Inflammatory macrophage treated with lipopolysaccharide for 4 hours (primary cell): Measurements from ENCODE around the gene CTCF.
A peak's percentile ranks its signal among the peaks of the same experiment; 100 is the strongest.

Experiments
- DNase-seq: peaks from one replicate; pipeline ENCODE4 v3.0.0-alpha.2; 2020

Gene CTCF

DNA sequence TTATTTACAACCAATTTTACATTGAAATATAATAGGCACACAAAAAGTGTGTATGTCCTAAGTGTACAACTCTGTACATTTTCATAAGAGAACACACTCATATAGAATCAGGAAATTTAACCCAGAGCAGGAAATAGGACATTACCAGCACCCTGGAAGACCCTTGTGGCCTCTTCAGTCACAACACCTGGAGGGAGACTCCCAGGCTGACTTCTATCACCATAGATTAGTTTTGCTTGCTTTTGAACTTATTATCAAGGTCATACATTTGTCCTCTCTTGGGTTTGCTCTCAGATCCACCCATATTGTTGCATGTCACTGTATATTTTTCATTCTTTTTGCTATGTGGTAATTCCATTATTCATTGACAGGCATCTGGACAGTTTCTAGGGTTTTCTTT is 27.9 kb upstream of the CTCF start:
- no peak for DNase-seq

DNA sequence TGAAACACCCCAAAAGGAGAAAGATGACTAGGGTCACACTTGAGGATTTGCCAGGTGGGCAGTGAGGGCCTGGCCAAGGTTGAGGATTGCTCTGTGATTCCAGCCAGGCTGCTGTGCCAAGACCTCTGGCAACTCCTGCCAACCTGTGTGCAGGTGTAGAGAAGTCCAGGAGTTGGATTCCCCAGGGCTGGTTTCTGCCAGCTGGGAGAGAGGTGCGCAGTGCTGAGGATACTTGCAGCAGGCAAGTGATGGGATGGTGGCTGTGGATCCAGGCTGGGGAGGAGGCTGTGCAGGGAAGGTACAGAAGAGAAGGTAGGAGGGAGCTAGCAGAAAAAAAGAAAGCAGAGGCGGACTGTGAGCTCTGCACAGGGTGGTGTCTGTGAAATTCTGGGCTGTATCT is 27.1 kb upstream of the CTCF start:
- no peak for DNase-seq

DNA sequence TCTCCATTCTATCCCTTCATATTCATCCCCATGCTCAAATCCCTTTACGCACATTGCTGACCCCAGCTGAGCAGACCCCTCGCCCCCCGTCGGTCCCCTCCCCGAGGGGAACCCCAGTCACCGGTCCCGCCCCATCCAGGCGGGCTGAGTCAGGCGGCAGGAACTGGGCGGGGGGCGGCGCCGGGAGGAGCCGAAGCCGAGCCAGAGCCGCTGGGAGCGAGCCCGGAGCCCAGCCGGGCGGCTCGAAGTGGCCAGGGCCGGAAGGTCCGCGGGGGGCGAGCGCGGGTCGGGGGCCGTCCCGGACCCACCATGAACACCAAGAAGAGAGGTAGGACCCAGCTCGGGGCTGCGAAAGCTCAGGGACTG is 25.1 kb upstream of the CTCF start:
- peak; percentile 29 for DNase-seq

DNA sequence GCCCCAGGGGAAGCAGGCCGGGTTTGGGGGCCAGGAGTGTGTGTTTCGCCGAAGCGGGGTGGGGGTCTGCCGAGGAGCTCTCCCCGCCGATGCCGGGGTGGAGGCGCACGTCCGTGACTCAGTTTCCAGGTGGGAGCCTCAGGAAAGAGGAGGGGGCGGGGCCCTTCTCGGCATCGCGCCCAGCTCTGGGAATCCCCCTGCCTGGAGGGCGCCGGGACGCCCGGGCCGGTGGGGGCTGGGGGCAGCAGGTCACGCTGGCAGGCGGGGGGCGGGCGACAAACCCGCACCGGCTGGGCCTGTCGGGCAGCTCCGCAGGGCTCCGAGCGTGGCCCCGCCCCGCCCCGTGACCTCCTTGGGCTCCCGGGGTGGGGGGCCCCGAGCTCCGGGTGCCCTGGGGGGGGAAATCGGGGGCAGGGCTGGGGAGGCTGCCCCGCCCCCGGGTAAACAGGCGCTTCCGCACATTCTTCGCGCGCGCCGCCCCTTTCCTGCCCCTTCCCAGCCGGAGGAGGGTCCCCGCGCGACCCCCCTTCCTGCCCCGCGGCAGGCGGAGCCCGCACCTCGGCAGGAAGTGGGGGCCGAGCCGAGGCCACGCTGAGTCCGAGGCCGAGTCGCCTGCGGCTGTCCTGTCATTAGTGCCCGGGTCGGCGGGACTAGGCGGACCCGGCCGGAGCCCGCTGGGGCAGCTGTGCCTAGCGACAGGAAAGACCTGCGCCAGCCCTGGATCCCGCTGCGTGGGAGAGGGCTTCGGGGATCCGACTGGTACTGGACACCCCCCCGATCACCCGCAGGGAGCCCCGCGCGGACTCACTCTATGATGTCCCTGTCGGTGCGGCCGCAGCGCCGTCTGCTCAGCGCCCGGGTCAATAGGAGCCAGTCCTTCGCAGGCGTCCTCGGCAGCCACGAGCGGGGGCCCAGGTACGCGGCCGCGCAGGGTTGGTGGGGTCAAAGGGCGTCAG is 24.4 kb upstream of the CTCF start:
- DNase-seq, result no peak

DNA sequence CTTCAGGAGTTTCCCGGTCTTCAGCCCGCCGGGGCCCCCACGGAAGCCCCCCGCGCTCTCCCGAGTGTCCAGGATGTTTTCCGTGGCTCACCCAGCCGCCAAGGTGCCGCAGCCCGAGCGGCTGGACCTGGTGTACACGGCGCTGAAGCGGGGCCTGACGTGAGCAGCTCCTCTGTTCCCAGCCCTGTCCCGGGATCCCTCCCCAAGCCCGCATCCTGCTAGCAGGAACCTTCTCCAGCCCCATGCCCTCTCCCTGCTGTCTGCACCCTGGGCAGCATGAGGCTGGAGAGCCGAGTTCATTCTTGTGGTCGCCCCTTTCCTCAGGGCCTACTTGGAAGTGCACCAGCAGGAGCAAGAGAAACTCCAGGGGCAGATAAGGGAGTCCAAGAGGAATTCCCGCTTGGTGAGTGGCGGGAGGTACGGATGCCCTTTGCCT is 23.6 kb upstream of the CTCF start:
- no peak for DNase-seq

DNA sequence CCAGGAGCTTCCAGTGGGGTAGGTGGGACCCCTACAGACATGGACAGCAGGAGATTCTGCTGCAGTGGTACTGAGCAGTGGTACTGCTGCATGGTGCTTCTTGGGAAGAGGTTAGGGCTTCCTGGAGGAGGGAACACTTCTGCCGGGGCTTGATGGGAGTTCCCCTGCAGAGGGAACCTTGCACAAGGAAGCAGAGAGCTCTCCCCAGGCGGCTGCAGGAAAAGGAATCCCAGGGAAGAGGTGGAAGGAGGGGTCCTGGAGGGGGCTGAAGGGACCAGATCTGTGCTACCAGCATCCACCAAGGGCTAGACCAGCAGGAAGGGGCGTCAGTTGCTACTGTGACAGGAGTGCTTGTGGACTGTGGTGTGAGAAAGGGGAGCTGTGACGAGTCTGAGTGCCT is 23.1 kb upstream of the CTCF start:
- DNase-seq, result no peak

DNA sequence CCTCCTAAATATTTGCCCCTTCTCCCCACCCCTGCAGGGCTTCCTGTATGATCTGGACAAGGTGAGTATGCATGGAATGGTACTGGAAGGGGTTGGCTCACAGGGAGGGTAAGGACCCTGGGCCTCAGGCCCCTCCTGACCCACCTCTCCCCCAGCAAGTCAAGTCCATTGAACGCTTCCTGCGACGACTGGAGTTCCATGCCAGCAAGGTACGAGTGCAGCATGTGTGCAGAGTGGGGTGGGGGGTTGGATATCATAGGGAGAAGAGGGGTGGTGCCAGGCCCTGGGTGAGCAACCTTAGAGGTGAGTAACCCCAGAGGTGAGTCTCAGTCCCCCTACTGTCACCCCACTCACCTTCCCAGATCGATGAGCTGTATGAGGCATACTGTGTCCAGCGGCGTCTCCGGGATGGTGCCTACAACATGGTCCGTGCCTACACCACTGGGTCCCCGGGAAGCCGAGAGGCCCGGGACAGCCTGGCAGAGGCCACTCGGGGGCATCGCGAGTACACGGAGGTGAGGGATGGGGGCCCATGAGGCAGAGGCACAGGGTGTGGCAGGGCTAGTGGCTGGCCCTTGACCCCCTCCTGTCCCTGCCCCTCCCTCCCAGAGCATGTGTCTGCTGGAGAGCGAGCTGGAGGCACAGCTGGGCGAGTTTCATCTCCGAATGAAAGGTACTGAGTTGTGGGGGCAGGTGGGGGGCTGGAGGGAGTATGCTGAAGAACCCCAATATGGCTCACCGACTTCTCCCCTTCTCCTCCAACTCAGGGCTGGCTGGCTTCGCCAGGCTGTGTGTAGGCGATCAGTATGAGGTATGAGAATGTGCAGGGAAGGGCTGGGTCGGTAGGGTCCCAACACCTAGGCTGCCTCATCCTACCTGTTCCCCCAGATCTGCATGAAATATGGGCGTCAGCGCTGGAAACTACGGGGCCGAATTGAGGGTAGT is 22.4 kb upstream of the CTCF start:
- no peak for DNase-seq

DNA sequence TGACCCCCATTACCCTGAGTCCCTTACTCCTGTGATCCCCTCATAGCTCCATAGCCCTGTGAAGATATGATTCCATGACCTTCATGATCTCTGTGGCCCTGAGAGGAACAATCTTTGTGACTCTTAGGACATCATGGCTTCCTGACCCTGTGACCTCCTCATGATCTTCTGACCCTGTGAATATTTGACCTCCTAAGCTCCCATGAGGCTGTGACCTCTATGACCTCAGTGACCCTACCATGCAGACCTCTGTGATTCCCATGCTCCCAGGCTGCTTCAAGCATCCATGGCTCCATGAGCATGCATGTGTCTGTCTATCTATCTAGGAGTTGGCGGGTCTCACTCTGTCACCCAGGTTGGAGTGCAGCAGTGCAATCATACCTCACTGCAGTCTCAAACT is 21.6 kb upstream of the CTCF start:
- no peak for DNase-seq

DNA sequence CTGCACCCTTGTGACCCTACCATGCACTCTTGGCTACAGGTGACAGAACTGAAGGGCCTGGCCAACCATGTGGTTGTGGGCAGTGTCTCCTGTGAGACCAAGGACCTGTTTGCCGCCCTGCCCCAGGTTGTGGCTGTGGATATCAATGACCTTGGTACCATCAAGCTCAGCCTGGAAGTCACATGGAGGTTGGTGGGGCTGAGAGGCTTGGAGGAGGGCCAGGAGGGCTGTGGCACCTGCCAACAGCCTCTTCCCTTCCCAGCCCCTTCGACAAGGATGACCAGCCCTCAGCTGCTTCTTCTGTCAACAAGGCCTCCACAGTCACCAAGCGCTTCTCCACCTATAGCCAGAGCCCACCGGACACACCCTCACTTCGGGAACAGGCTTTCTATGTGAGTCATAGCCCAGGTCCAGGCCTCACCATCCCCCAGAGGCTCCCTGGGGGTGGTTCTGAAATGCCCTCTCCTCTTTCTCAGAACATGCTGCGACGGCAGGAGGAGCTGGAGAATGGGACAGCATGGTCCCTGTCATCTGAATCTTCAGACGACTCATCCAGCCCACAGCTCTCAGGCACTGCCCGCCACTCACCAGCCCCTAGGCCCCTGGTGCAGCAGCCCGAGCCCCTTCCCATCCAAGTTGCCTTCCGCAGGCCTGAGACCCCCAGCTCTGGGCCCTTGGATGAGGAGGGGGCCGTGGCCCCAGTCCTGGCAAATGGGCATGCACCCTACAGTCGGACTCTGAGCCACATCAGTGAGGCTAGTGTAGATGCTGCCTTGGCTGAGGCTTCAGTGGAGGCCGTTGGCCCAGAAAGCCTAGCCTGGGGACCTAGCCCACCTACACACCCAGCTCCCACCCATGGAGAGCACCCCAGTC is 20.7 kb upstream of the CTCF start:
- DNase-seq, result no peak

DNA sequence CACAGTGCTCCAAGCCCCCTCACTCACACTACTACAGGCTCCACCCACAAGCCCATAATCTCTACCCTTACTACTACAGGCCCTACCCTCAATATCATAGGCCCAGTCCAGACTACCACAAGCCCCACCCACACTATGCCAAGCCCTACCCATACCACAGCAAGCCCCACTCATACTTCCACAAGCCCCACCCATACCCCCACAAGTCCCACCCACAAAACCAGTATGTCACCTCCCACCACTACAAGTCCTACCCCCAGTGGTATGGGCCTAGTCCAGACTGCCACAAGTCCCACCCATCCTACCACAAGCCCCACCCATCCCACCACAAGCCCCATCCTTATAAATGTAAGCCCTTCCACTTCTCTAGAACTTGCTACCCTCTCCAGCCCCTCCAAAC is 19.9 kb upstream of the CTCF start:
- peak; percentile 59 for DNase-seq

DNA sequence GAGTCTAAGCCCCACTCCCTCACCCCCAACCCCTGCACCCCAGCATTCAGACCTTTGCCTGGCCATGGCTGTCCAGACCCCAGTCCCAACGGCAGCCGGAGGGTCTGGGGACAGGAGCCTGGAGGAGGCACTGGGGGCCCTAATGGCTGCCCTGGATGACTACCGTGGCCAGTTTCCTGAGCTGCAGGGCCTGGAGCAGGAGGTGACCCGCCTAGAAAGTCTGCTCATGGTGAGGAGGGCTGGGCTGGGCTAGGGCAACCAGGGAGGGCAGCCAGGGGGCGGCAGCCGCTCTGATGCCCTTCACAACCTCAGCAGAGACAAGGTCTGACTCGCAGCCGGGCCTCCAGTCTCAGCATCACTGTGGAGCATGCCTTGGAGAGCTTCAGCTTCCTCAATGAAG is 19.3 kb upstream of the CTCF start:
- no peak for DNase-seq

DNA sequence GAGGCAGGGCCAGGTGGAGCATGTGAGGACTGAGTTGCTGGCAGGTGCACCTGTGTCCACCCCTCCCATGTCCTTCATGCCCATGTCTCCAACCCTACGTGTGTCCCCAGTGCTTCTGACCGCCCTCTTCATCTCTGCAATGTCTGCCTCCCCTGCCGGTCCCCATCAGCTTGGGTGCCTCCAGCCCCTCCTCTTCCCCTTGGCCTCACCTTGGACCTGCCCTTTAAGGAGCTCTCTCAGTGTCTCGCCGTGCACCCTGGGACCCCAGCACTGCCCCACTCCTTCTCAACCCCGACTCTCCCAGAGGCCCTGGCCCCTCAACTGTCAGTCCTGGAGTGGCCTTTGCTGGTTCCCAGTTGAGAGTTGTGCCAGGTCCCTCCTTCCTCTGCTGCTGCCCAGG is 18.7 kb upstream of the CTCF start:
- DNase-seq, result no peak

DNA sequence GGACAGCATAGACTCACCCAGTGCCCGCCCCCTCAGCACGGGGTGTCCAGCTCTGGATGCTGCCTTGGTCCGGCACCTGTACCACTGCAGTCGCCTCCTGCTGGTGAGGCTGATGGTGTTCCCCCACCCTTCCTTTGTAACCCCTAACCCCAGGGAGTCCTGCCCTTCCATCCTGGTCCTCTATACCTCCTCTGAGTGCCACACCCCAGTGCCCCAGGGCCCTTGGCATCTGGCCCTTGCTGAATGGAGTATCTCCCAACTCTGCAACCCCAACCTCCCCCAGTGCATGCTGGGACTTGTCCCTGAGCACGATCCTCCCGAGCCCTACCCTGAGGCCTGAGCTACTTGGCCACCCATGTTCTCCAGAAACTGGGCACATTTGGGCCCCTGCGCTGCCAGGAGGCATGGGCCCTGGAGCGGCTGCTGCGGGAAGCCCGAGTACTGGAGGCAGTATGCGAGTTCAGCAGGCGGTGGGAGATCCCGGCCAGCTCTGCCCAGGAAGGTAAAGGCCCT is 17.9 kb upstream of the CTCF start:
- DNase-seq, result no peak

DNA sequence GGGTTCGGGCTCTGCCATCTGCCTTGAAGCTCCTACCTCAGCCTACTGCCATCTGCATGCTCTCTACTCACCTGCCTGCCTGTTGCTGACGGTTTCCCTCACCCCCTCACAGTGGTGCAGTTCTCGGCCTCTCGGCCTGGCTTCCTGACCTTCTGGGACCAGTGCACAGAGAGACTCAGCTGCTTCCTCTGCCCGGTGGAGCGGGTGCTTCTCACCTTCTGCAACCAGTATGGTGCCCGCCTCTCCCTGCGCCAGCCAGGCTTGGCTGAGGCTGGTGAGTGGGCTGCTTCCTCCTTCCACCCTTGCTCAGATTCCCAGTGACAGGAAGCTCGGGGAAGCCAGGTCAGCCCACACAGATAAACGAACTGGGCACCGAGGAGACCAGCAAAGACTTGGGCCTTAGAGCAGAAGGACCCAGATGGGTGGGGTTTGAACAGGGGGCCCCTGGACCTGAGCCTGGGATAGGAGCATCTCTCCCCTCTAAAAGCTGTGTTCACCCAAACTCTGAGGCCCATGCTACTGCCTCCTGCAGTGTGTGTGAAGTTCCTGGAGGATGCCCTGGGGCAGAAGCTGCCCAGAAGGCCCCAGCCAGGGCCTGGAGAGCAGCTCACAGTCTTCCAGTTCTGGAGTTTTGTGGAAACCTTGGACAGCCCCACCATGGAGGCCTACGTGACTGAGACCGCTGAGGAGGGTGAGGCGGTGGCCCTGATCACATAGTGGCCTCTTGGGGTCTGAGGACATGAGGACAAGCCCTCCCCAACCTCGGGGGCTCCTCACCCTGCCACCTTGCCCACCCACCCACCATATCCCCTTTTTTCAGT is 17.3 kb upstream of the CTCF start:
- DNase-seq, result no peak

DNA sequence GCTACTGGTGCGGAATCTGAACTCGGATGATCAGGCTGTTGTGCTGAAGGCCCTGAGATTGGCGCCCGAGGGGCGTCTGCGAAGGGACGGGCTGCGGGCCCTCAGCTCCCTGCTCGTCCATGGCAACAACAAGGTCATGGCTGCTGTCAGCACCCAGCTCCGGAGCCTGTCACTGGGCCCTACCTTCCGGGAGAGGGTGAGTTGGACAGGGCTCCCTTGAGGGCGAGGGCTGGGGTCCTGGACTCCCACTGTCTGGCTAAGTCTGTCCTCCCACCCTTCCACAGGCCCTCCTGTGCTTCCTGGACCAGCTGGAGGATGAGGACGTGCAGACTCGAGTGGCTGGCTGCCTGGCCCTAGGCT is 16.7 kb upstream of the CTCF start:
- DNase-seq, result no peak

DNA sequence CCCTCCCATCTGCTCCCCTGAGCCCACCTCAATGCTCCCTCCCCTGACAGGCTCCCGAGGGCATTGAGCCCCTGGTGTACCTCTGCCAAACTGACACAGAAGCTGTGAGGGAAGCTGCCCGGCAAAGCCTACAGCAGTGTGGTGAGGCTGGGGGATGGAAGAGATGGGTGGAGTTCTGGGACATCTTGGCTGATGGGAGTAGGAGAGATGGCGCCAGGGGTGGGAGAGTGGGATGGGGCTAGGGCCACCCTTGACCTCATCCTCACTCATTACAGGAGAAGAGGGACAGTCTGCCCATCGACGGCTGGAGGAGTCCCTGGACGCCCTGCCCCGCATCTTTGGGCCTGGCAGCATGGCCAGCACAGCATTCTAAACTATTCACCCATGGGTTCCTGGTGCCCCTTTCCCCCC is 16.2 kb upstream of the CTCF start:
- DNase-seq, result no peak

DNA sequence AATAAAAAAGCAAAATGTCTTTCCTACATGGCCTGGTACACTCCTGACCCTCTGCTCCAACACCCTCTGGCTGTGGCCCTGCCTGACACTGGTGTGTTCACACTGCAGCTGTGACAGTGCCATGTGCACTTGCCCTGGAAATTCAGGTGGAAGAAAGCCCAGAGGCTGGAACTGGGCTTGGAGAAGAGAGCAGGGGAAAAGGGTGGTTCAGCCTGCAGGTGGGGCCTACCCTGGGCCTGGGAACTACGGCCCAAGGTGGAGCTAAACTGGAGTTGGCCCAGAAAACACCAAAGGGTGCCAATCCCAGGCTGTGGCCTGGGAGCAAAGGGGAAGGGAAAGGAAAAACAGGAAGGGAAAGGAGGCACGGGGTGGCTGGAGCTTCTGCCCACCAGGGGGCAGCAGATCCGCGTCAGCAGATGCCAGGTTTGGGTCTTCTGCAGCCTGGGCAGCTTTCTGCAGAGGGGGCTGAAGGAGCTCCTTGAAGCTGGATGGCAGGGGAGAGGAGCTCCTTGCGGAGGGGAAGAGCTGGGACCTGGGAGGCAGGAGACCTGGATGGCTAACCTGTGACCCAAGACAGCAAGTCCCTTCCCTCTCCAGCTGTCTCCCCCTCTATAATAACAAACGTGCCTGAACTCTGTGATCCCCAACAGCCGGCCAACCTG is 15.4 kb upstream of the CTCF start:
- DNase-seq, result peak; percentile 69

DNA sequence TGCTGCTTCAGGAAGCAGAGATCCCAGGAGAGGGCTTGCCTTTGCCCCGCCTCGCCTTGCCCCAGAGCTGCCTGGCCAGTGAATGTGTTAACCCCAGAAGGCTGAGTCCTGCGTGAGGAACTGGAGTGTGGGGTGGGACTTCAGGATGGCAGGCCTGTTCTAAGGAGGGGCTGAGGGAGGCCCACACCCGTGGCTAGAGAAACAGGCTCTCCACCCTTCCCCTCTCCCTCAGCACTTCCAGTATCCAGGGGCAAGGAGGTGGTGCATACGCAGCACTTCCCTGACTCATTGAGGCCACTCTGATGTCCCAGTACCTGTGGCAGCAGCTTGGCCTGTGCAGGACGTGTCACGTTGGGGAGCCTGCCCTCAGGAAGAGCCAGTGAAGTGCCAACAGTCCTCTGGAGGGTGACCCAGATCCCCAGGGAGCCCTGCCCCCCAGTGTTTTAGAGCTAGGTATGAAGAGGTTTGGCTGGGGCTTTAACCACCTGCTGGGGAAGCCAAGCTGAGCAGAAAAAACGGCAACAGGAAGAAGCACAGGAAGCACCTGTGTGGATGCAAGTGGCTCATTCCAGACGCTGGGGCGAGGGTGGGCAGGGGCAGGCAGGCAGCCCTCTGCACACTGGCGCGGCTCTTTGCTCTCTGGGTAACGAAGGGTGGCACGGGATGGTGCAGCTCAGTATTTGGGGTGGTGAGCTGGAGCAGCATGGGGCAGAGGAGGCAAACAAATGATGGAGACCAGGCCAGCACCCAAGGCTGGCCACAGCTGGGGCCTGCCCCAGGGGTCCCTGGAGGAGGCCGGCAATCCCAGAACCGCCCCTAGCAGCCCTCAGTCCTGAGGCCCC is 14.7 kb upstream of the CTCF start:
- no peak for DNase-seq

DNA sequence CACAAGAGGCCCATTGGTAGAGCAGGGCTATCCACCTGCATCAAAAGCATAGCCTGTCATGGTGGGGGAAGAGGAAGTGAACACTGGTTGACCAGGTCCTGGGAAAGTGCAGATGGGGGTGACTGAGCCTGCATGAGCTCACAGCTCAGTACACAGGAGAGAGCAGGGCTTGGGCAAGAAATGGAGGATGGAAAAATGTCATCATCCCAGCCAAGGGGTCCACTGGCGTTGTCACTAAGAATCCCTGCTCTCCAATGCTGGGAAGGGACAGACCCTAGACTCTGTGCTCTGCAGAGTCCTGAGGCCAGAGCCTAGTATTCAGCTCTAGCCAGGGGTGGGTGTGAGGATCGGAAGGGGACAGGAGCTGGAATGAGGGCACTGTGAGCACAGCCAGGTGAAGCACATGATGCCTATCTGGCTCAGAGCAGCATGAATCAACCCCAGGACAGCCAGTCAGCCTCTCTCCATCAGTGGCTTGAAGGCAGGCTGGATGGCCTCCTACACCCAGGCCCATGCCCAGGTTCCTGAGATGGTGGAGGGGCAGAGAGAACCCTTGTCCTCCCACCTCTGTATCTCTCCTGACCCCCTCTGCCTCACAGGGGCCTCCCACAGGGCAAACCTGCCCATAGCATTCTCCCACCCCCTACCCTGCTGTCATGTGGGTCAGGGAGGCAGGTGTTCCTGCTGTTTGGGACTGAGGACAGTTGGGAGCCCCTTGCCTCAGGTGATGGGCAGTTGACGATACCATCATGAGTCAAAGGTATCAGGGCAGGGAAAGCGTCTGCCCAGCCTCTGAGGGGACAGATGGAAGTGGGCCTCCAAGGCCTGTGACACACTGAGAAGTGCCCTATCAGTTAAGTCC is 13.8 kb upstream of the CTCF start:
- peak; percentile 35 for DNase-seq
